Bone marrow (tissue), 2 donors: Measurements from ENCODE around the gene LUZP1.

Experiments
- DNase-seq, 2 donors: peaks; one replicate each; lab custom pipeline; 2025; lab: John Stamatoyannopoulos, UW

Gene LUZP1

GRCh38 chr1:23152966-23153684 lies 15.5 kb downstream of the LUZP1 start:
- DNase-seq, result no peak

- DNase-seq, result no peak
These were observed 17.9 kb downstream of the LUZP1 start for GRCh38 chr1:23150742-23151141.

- DNase-seq, result no peak
These were observed 18.5 kb downstream of the LUZP1 start for GRCh38 chr1:23150125-23150524.

GRCh38 chr1:23149114-23149513 lies 19.5 kb downstream of the LUZP1 start:
- DNase-seq, result no peak

- DNase-seq, result no peak
These were observed 20.6 kb downstream of the LUZP1 start for GRCh38 chr1:23148084-23148483.

- no peak for DNase-seq
These were observed 27.6 kb downstream of the LUZP1 start for GRCh38 chr1:23140940-23141596.

GRCh38 chr1:23135268-23135667 lies 33.4 kb downstream of the LUZP1 start:
- DNase-seq, result no peak

- no peak for DNase-seq
These were observed 34.6 kb downstream of the LUZP1 start for GRCh38 chr1:23134055-23134454.

- no peak for DNase-seq
These were observed 35.1 kb downstream of the LUZP1 start for GRCh38 chr1:23133587-23133986.

- no peak for DNase-seq
These were observed 36.6 kb downstream of the LUZP1 start for GRCh38 chr1:23132033-23132432.

- no peak for DNase-seq
These were observed 38.8 kb downstream of the LUZP1 start for GRCh38 chr1:23129846-23130245.

GRCh38 chr1:23126801-23127200 lies 41.9 kb downstream of the LUZP1 start:
- DNase-seq, result no peak

GRCh38 chr1:23126200-23126599 lies 42.5 kb downstream of the LUZP1 start:
- no peak for DNase-seq

GRCh38 chr1:23125489-23125888 lies 43.2 kb downstream of the LUZP1 start:
- DNase-seq, result no peak

GRCh38 chr1:23124259-23125026 lies 44.2 kb downstream of the LUZP1 start:
- DNase-seq, result no peak

- DNase-seq, result no peak
These were observed 45.1 kb downstream of the LUZP1 start for GRCh38 chr1:23123528-23123927.

- DNase-seq, result no peak
These were observed 45.9 kb downstream of the LUZP1 start for GRCh38 chr1:23122796-23123195.

- no peak for DNase-seq
These were observed 46.5 kb downstream of the LUZP1 start for GRCh38 chr1:23122023-23122748.

GRCh38 chr1:23120383-23120782 lies 48.3 kb downstream of the LUZP1 start:
- DNase-seq, result no peak

GRCh38 chr1:23118957-23119792 lies 49.5 kb downstream of the LUZP1 start:
- peak in 1 of 2 donors; percentile 50 for DNase-seq

- DNase-seq, result no peak
These were observed 50.2 kb downstream of the LUZP1 start for GRCh38 chr1:23118407-23118806.
